ENCODE results near the gene PARD3B. TPM values are rescaled to one million over a fixed set of nuclear protein-coding genes. Genes with fewer than 3 reads are reported as not detected.
A peak's percentile ranks its signal among the peaks of the same experiment; 100 is the strongest.

The PARD3B gene
- total RNA-seq, 4 donors from 2014 or later, result 32.6 to 65.7 (median 38.6) TPM

DNA sequence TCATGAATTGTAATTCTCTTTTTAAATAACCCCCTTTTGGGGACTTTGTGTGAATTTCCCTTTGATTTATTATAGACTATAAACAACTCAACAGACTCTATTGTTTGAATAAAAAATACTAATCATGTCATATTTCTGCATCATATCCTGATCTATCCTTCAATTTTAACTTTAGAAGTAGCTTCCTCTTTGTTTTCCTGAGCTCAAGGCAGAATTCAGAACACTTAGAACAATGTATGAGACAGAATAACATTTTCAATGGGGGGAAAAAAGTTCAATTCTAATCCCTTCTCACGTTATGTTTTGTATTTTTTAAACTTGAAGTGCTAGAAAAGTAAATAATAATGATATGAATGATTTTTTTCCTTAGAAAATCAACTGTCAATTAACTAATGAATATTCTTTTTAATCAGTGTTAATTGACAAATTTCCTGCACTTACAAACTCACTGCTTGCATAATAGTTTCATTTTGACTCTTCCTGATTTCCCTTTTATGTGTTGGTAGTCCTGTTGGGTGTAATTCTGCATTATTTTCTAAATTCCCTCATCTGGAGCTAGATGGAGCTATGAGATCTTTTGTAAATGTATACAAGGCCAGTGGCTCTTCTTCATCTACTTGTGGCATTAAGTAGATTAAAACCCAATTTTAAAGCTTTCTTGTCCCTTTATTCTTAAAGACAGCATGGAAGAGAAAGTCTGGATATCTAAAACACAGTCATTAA, 326.1 kb downstream of the PARD3B start:
- in situ Hi-C loops (cut with MboI; ENCODE audit: low pct_ligation_motif_present in 1 of 4, low pct_unique_long_range_greater_than_20kb in 1 of 4, low sequenced_read_pairs in 3 of 4), result loop anchor here in 1 of 4 donors (25.0 kb wide), 1 partner anchor 791 kb away; no protein-coding TSS in a partner anchor
- no peak for TF ChIP-seq POLR2AphosphoS5 (IDR thresholded peaks at IDR 0.05)
- no peak for TF ChIP-seq POLR2A (IDR thresholded peaks at IDR 0.05)
- no peak for TF ChIP-seq EP300 (IDR thresholded peaks at IDR 0.05; ENCODE audit: low read depth)
- TF ChIP-seq, protein P1, sequence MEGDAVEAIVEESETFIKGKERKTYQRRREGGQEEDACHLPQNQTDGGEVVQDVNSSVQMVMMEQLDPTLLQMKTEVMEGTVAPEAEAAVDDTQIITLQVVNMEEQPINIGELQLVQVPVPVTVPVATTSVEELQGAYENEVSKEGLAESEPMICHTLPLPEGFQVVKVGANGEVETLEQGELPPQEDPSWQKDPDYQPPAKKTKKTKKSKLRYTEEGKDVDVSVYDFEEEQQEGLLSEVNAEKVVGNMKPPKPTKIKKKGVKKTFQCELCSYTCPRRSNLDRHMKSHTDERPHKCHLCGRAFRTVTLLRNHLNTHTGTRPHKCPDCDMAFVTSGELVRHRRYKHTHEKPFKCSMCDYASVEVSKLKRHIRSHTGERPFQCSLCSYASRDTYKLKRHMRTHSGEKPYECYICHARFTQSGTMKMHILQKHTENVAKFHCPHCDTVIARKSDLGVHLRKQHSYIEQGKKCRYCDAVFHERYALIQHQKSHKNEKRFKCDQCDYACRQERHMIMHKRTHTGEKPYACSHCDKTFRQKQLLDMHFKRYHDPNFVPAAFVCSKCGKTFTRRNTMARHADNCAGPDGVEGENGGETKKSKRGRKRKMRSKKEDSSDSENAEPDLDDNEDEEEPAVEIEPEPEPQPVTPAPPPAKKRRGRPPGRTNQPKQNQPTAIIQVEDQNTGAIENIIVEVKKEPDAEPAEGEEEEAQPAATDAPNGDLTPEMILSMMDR (IDR thresholded peaks at IDR 0.05), result peak in 3 of 5 experiments; percentile 18 to 23 (median 20)
- 46 to 50% methylated on average over 1 of the region's 1 CpG for WGBS, 2 donors (ENCODE audit: low coverage in 1 of 2)
- H3K27me3 ChIP-seq, result no peaks in the 10 kb centered on the region
- peaks cover 0 to 26% (median 4%) of the 10 kb centered on the region in 4 donors for H3K4me1 ChIP-seq
- H3K27ac ChIP-seq, result no peak overlapping the region
- no peak for DNase-seq
- H3K36me3 ChIP-seq, result no peaks in the 10 kb centered on the region
- H3K9me3 ChIP-seq, result no peaks in the 10 kb centered on the region
- intact Hi-C loops (cut with DNase I; ENCODE audit: low total_unique reads), result no loop called here
- no peak overlapping the region for H3K4me3 ChIP-seq

DNA sequence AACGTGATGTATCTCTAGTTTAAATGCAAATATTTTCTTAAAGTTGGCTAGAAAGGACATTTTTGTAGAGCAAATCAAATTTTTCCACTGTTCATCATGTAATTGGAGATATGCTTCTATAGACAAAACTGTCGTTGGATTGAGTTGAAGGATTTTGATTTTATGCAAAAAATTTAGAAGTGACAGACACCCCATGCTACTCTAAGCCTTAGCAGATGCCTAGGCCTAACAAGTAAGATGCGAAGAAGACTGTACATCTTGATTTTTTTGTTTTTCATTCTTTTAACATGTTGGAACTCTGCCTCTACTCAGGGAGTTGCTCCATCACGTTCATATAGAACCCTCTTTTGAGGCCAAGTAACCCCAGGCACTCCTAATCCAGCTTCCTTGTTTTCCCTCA, 331.0 kb downstream of the PARD3B start:
- H3K27ac ChIP-seq, result no peak overlapping the region
- TF ChIP-seq POLR2A (IDR thresholded peaks at IDR 0.05) (no peak), POLR2AphosphoS5 (IDR thresholded peaks at IDR 0.05) (no peak), EP300 (IDR thresholded peaks at IDR 0.05; ENCODE audit: low read depth) (no peak)
- TF ChIP-seq, protein P1 (IDR thresholded peaks at IDR 0.05), result no peak
- no peaks in the 10 kb centered on the region for H3K27me3 ChIP-seq
- H3K4me1 ChIP-seq, result peaks cover 0 to 8% (median 0%) of the 10 kb centered on the region in 4 donors
- H3K4me3 ChIP-seq, result no peak overlapping the region
- no peaks in the 10 kb centered on the region for H3K36me3 ChIP-seq
- WGBS, 2 donors (ENCODE audit: low coverage in 1 of 2), result 80 to 91% methylated on average over 4 of the region's 4 CpGs
- in situ Hi-C loops (cut with MboI; ENCODE audit: low pct_ligation_motif_present in 1 of 4, low pct_unique_long_range_greater_than_20kb in 1 of 4, low sequenced_read_pairs in 3 of 4) (no loop called here), intact Hi-C loops (cut with DNase I; ENCODE audit: low total_unique reads) (no loop called here)
- no peaks in the 10 kb centered on the region for H3K9me3 ChIP-seq
- DNase-seq, result no peak

DNA sequence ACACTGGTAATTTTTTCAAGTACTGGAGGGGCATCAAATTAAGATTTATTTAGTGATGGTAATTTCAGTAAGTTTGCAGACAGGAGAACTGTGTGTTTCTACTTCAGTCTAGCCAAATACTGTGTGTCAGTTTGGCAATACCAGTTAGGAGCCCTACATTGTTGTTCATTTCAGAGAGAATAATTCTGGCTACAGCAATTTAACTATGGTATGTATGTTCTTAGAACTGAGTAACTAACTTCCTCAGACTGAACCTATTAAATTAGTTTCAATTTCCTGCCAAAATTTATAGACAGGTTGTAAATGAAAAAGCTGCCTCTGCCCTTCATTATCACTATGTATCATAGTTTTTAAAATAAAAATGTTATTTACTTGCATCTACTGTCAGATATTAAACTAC, 332.4 kb downstream of the PARD3B start:
- no peaks in the 10 kb centered on the region for H3K27me3 ChIP-seq
- in situ Hi-C loops (cut with MboI; ENCODE audit: low pct_ligation_motif_present in 1 of 4, low pct_unique_long_range_greater_than_20kb in 1 of 4, low sequenced_read_pairs in 3 of 4), result no loop called here
- H3K4me3 ChIP-seq, result no peak overlapping the region
- peaks cover 0 to 4% (median 0%) of the 10 kb centered on the region in 4 donors for H3K4me1 ChIP-seq
- no peak for DNase-seq
- no peaks in the 10 kb centered on the region for H3K36me3 ChIP-seq
- intact Hi-C loops (cut with DNase I; ENCODE audit: low total_unique reads), result loop anchor here (1.0 kb wide), 1 partner anchor 13 kb away; no protein-coding TSS in a partner anchor
- H3K9me3 ChIP-seq, result no peaks in the 10 kb centered on the region
- TF ChIP-seq EP300 (IDR thresholded peaks at IDR 0.05; ENCODE audit: low read depth) (no peak), POLR2A (IDR thresholded peaks at IDR 0.05) (no peak), POLR2AphosphoS5 (IDR thresholded peaks at IDR 0.05) (no peak)
- H3K27ac ChIP-seq, result no peak overlapping the region

DNA sequence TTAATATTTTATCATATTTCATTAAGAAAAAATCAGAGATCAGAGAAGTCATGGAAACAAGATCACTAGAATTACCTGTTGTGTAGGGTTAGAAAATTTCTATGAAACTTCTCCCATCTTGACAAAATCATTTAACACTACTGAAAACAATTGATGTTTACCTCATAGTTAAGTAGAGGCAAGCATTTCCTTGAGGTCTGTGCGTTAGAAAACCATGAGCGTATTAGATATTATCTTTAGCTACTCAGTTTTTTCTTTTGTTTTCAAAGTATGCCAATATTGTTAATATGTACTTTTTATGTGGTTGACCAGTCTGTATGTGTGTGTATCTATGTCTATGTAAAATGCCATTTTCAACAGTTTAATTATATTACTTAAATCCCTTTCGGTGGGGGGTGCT, 335.7 kb downstream of the PARD3B start:
- intact Hi-C loops (cut with DNase I; ENCODE audit: low total_unique reads) (no loop called here), in situ Hi-C loops (cut with MboI; ENCODE audit: low pct_ligation_motif_present in 1 of 4, low pct_unique_long_range_greater_than_20kb in 1 of 4, low sequenced_read_pairs in 3 of 4) (no loop called here)
- H3K27ac ChIP-seq, result no peak overlapping the region
- 86% methylated on average over 3 of the region's 3 CpGs for WGBS, 2 donors (ENCODE audit: low coverage in 1 of 2)
- no peaks in the 10 kb centered on the region for H3K36me3 ChIP-seq
- peaks cover 0 to 4% (median 0%) of the 10 kb centered on the region in 4 donors for H3K4me1 ChIP-seq
- no peak overlapping the region for H3K4me3 ChIP-seq
- TF ChIP-seq EP300 (IDR thresholded peaks at IDR 0.05; ENCODE audit: low read depth), result no peak
- TF ChIP-seq POLR2AphosphoS5 (IDR thresholded peaks at IDR 0.05), result no peak
- no peak for TF ChIP-seq POLR2A (IDR thresholded peaks at IDR 0.05)
- TF ChIP-seq, protein P1 (IDR thresholded peaks at IDR 0.05), result no peak
- H3K27me3 ChIP-seq, result no peaks in the 10 kb centered on the region
- H3K9me3 ChIP-seq, result no peaks in the 10 kb centered on the region
- DNase-seq, result no peak

All from transverse colon (tissue), 4 donors.